ENCODE measurements around the gene SLC35F4. TPM values are rescaled to one million over a fixed set of nuclear protein-coding genes. Genes with fewer than 3 reads are reported as not detected.
A peak's percentile ranks its signal among the peaks of the same experiment; 100 is the strongest.

The SLC35F4 gene
- total and polyA plus RNA-seq, 2 of the 8 experiments (the other 6 are each of a cell fraction or from before 2014, with no cell fraction given) = not detected

DNA sequence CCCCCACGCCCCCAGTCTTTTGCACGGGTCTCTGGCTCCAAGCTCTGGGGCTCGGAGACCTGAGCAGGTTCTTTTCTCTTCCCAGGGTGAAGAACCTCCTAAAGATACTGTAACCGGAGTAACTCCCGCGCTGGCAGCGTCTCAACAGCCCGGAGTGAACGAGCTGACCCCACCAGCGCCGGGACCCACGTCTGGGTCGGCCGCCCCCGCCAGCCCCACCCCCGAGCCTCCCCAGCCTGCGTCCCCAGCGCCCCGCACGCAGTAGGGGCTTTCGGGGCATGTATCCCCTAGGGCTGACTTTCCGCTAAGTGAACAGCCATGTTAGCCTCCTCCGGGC lies 858 bp downstream of the SLC35F4 start:
- no peak overlapping the region for H2BK15ac ChIP-seq (ENCODE audit: low read length)
- H3K23ac ChIP-seq (ENCODE audit: insufficient read length) = no peak overlapping the region
- no peak overlapping the region for H2AK5ac ChIP-seq (ENCODE audit: low read depth, low read length)
- H3K27me3 ChIP-seq (replicated peaks in 1 of 4; ENCODE audit: control insufficient read depth in 3 of 4, extremely low read depth in 1 of 4, insufficient read depth in 3 of 4, low read length in 3 of 4) = peaks cover 7 to 20% (median 19%) of the 10 kb centered on the region in 4 experiments
- H3K27ac ChIP-seq (ENCODE audit: low read depth, low read length) = no peak overlapping the region
- no peak overlapping the region for H2BK120ac ChIP-seq (replicated peaks; ENCODE audit: low read depth, low read length)
- H3K4me3 ChIP-seq (ENCODE audit: extremely low read depth in 1 of 4, insufficient read depth in 2 of 4, low read depth in 3 of 4, low read length in 4 of 4) = peak overlapping the region; percentile 43 to 72 (median 50)
- H4K5ac ChIP-seq (ENCODE audit: insufficient read length, low read depth, low read length) = no peak overlapping the region
- FAIRE-seq = no peak
- no peak overlapping the region for H4K91ac ChIP-seq (replicated peaks; ENCODE audit: insufficient read length, low read length)
- H3K9ac ChIP-seq (replicated peaks in 1 of 4; ENCODE audit: extremely low read depth in 1 of 4, low read depth in 3 of 4, low read length in 3 of 4) = no peak overlapping the region
- peaks cover 10% of the 10 kb centered on the region; the same call in 1 of the 2 replicates for H3K23me2 ChIP-seq (ENCODE audit: low read depth, low read length)
- H3K56ac ChIP-seq (replicated peaks; ENCODE audit: insufficient read length, low read depth, low read length) = no peak overlapping the region
- no peak overlapping the region for H3K4ac ChIP-seq (replicated peaks; ENCODE audit: insufficient read length, low read depth, low read length)
- no peaks in the 10 kb centered on the region for H3K79me1 ChIP-seq (ENCODE audit: low read depth, low read length)
- H2BK5ac ChIP-seq (ENCODE audit: low read depth, low read length) = no peak overlapping the region
- no peak overlapping the region for H2AFZ ChIP-seq (ENCODE audit: low read length)
- ChIA-PET CTCF (ENCODE audit: partially characterized antibody) (interaction anchor here (1.0 to 1.8 kb wide), 5 partner anchors 29 to 338 kb away, joined by 3 to 9 read pairs (median 4); no protein-coding TSS in a partner anchor), POLR2A (ENCODE audit: partially characterized antibody) (no interaction called here)
- H2BK12ac ChIP-seq (ENCODE audit: low read depth, low read length) = no peak overlapping the region
- no peak for DNase-seq (ENCODE audit: low read depth in 1 of 2, low spot score in 2 of 2)
- no peak overlapping the region for H3K14ac ChIP-seq (ENCODE audit: insufficient read length)
- no peak overlapping the region for H4K8ac ChIP-seq (ENCODE audit: extremely low read depth, insufficient read depth, low read length)
- H3K9me3 ChIP-seq (ENCODE audit: insufficient read depth in 2 of 2, low read depth in 1 of 2, low read length in 1 of 2) = no peaks in the 10 kb centered on the region
- no peak overlapping the region for H3K18ac ChIP-seq (ENCODE audit: extremely low read depth, low read length)
- peaks cover 0 to 3% (median 3%) of the 10 kb centered on the region in 4 experiments; a peak in 4 of 7 replicates for H3K4me1 ChIP-seq (replicated peaks in 1 of 4; ENCODE audit: control insufficient read depth in 3 of 4, insufficient read depth in 4 of 4, low read length in 3 of 4)
- no peaks in the 10 kb centered on the region for H3K79me2 ChIP-seq (ENCODE audit: control insufficient read depth in 1 of 2, insufficient read depth in 2 of 2, low read length in 2 of 2)
- H4K20me1 ChIP-seq (replicated peaks in 1 of 2; ENCODE audit: control insufficient read depth in 1 of 2, insufficient read depth in 2 of 2, low read length in 2 of 2) = no peaks in the 10 kb centered on the region
- H3K36me3 ChIP-seq (ENCODE audit: control insufficient read depth in 2 of 4, insufficient read depth in 4 of 4, low read length in 3 of 4) = no peaks in the 10 kb centered on the region
- peak overlapping the region; percentile 76 to 83 for H3K4me2 ChIP-seq (ENCODE audit: insufficient read depth in 1 of 2, low read depth in 2 of 2, low read length in 2 of 2)
- 0% methylated on average over 8 of the region's 23 CpGs; no CpG with 5 or more reads in 1 of the 2 experiments for WGBS, 2 experiments (ENCODE audit: extremely low coverage in 1 of 2, insufficient coverage in 1 of 2, insufficient read length in 1 of 2, insufficient replicate concordance in 2 of 2, low coverage in 1 of 2, low lambda C conversion rate in 2 of 2, missing lambda C conversion rate in 1 of 2)
- no peak overlapping the region for H2BK20ac ChIP-seq (ENCODE audit: low read length)
- no peak for TF ChIP-seq CTBP2 (IDR thresholded peaks at IDR 0.05; ENCODE audit: borderline replicate concordance, insufficient read depth, insufficient read length, low read length)
- no peak for TF ChIP-seq RXRA (IDR thresholded peaks at IDR 0.05; ENCODE audit: insufficient read depth, low read depth, low read length)
- TF ChIP-seq SUZ12 (IDR thresholded peaks at IDR 0.05; ENCODE audit: low read length) = no peak
- TF ChIP-seq TAF7 (optimal IDR thresholded peaks at IDR 0.05; ENCODE audit: borderline replicate concordance, low read depth, low read length) = no peak
- no peak for TF ChIP-seq YY1 (IDR thresholded peaks at IDR 0.05; ENCODE audit: low read depth, low read length)
- TF ChIP-seq, protein P1, sequence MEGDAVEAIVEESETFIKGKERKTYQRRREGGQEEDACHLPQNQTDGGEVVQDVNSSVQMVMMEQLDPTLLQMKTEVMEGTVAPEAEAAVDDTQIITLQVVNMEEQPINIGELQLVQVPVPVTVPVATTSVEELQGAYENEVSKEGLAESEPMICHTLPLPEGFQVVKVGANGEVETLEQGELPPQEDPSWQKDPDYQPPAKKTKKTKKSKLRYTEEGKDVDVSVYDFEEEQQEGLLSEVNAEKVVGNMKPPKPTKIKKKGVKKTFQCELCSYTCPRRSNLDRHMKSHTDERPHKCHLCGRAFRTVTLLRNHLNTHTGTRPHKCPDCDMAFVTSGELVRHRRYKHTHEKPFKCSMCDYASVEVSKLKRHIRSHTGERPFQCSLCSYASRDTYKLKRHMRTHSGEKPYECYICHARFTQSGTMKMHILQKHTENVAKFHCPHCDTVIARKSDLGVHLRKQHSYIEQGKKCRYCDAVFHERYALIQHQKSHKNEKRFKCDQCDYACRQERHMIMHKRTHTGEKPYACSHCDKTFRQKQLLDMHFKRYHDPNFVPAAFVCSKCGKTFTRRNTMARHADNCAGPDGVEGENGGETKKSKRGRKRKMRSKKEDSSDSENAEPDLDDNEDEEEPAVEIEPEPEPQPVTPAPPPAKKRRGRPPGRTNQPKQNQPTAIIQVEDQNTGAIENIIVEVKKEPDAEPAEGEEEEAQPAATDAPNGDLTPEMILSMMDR (IDR thresholded peaks at IDR 0.05; ENCODE audit: control extremely low read depth in 1 of 3, insufficient read depth in 1 of 3, low read depth in 1 of 3, low read length in 3 of 3) = no peak
- TF ChIP-seq KDM5A (IDR thresholded peaks at IDR 0.05; ENCODE audit: low read length) = no peak
- TF ChIP-seq RAD21 (IDR thresholded peaks at IDR 0.05 in 1 of 2, conservative IDR thresholded peaks at IDR 0.05 in 1 of 2; ENCODE audit: low read depth in 2 of 2, low read length in 2 of 2) = no peak
- TF ChIP-seq, protein P2, sequence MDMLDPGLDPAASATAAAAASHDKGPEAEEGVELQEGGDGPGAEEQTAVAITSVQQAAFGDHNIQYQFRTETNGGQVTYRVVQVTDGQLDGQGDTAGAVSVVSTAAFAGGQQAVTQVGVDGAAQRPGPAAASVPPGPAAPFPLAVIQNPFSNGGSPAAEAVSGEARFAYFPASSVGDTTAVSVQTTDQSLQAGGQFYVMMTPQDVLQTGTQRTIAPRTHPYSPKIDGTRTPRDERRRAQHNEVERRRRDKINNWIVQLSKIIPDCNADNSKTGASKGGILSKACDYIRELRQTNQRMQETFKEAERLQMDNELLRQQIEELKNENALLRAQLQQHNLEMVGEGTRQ (IDR thresholded peaks at IDR 0.05; ENCODE audit: low read length) = no peak
- TF ChIP-seq CEBPB (IDR thresholded peaks at IDR 0.05; ENCODE audit: low read depth, low read length) = no peak
